K562 (cell line): ENCODE data around the gene SERPINE3. TPM values are rescaled to one million over a fixed set of nuclear protein-coding genes. Genes with fewer than 3 reads are reported as not detected.

Experiments used
- ATAC-seq: fragments of 200-7000 bp; cut with Tn5 transposase; 3 replicates; pipeline ENCODE4 v1.9.1; 2020; ENCODE audit warnings: moderate library complexity
- BruUV-seq: library from RNA; stranded (reverse); fragments of 400-500 nt; replicated peaks from 2 replicates; lab custom pipeline; 2021; lab: Mats Ljungman, UMichigan
- CTCF ChIA-PET: fragments of 300-600 bp; formaldehyde crosslinking; extraction: SDS; loops from one replicate; lab custom pipeline; 2021; ENCODE audit warnings: low intra/inter-chr PET ratio; lab: Yijun Ruan, JAX
- POLR2A ChIA-PET: fragments of 300-600, 350-650 bp; sonication (Branson Sonifier 250); formaldehyde crosslinking; extraction: SDS; loops from one replicate; lab custom pipeline; 2021; ENCODE audit warnings: antibody characterized with exemption, inconsistent platforms; lab: Yijun Ruan, JAX
- DNase-seq, 4 experiments: peaks; one replicate each; pipeline versions ENCODE4 v3.0.0 to v3.0.0-alpha.2; 2011 to 2018; ENCODE audit warnings: low spot score in 3 of 4, mixed read lengths in 3 of 4; ENCODE audit errors: extremely low read depth in 1 of 4
- FAIRE-seq: peaks from 2 replicates; lab custom pipeline; 2011; peaks lifted over from hg19 to GRCh38; lab: Jason Lieb, UNC
- H2AFZ ChIP-seq: 2 replicates; pipeline ENCODE4 v1.6.0; 2011; ENCODE audit warnings: low read depth, low read length, control low read depth, inconsistent platforms
- H3K27ac ChIP-seq: fragments of 200-600 bp; 3 replicates; pipeline ENCODE4 v1.8.0; 2011; ENCODE audit warnings: low read depth, mild to moderate bottlenecking, control low read depth, inconsistent platforms, low read length, moderate library complexity, mixed read lengths; ENCODE audit errors: extremely low read depth
- H3K27me3 ChIP-seq, 2 experiments: fragments of 300-600 bp in 1 of 2; 2 replicates in 1 of 2; 3 replicates in 1 of 2; pipeline versions ENCODE4 v1.6.0 to v1.8.0; 2011; ENCODE audit warnings: inconsistent platforms in 2 of 2, low read length in 2 of 2, mild to moderate bottlenecking in 1 of 2, mixed read lengths in 1 of 2, moderate library complexity in 1 of 2; ENCODE audit not compliant: control insufficient read depth in 2 of 2, insufficient read depth in 2 of 2
- H3K36me3 ChIP-seq: fragments of 300-600 bp; 3 replicates; pipeline ENCODE4 v1.8.0; 2011; ENCODE audit warnings: mild to moderate bottlenecking, low read length, inconsistent platforms; ENCODE audit not compliant: control insufficient read depth, insufficient read depth
- H3K4me1 ChIP-seq, 2 experiments: fragments of 200-600 bp in 1 of 2; replicated peaks in 1 of 2; 2 replicates in 1 of 2; 3 replicates in 1 of 2; pipeline versions ENCODE4 v1.5.1 to v1.8.0; 2011; ENCODE audit warnings: inconsistent platforms in 2 of 2, low read length in 2 of 2, mild to moderate bottlenecking in 1 of 2, mixed read lengths in 1 of 2, moderate library complexity in 1 of 2; ENCODE audit not compliant: control insufficient read depth in 2 of 2, insufficient read depth in 2 of 2
- H3K4me2 ChIP-seq: 2 replicates; pipeline ENCODE4 v1.6.1; 2011; ENCODE audit warnings: low read length, control low read depth, inconsistent platforms, mixed read lengths; ENCODE audit not compliant: insufficient read depth
- H3K4me3 ChIP-seq: fragments of 200-600 bp; sonication (generic), shearing (Covaris generic); 2 replicates; pipeline ENCODE4 v1.5.1; 2016; ENCODE audit warnings: control low read depth, inconsistent platforms
- H3K79me2 ChIP-seq: fragments of 200-600 bp; 3 replicates; pipeline ENCODE4 v1.8.0; 2011; ENCODE audit warnings: low read length, inconsistent platforms; ENCODE audit not compliant: control insufficient read depth, insufficient read depth
- H3K9ac ChIP-seq, 2 experiments: 2 replicates each; pipeline versions ENCODE4 v1.6.0 to v1.6.1; 2011; ENCODE audit warnings: low read depth in 2 of 2, low read length in 2 of 2, control low read depth in 1 of 2, inconsistent platforms in 1 of 2, mild to moderate bottlenecking in 1 of 2, mixed read lengths in 1 of 2; ENCODE audit not compliant: insufficient read depth in 1 of 2
- H3K9me1 ChIP-seq: one replicate; pipeline ENCODE4 v1.6.0; 2011; ENCODE audit warnings: inconsistent platforms, mild to moderate bottlenecking, low read length, moderate library complexity; ENCODE audit not compliant: control insufficient read depth, insufficient read depth
- H3K9me3 ChIP-seq: replicated peaks from 2 replicates; pipeline ENCODE4 v1.5.1; 2011; ENCODE audit warnings: low read depth, low read length, inconsistent platforms; ENCODE audit not compliant: control insufficient read depth, insufficient read depth
- H4K20me1 ChIP-seq: replicated peaks from 2 replicates; pipeline ENCODE4 v1.6.1; 2011; ENCODE audit warnings: low read length, inconsistent platforms, mixed read lengths; ENCODE audit not compliant: control insufficient read depth, insufficient read depth
- ADNP ChIP-seq: fragments of 200-800 bp; sonication (Bioruptor generic); IDR thresholded peaks from 2 replicates; pipeline ENCODE4 v1.6.1; 2016; ENCODE audit warnings: missing genetic modification characterization, missing compliant biosample characterization
- CEBPB ChIP-seq: fragments of 450-650 bp; IDR thresholded peaks from 2 replicates; pipeline ENCODE4 v1.6.1; 2016; ENCODE audit warnings: missing genetic modification characterization, missing compliant biosample characterization
- E2F5 ChIP-seq: sonication (generic); formaldehyde crosslinking; IDR thresholded peaks from 2 replicates; pipeline ENCODE4 v1.8.0; 2022; ENCODE audit warnings: mild to moderate bottlenecking, missing genetic modification reagents
- ETV1 ChIP-seq: fragments of 450-650 bp; conservative IDR thresholded peaks from 2 replicates; pipeline ENCODE4 v1.6.1; 2016; ENCODE audit warnings: missing genetic modification characterization, control low read depth, low read depth, missing compliant biosample characterization
- HDAC2 ChIP-seq: fragments of 450-650 bp; IDR thresholded peaks from 2 replicates; pipeline ENCODE4 v1.6.1; 2016; ENCODE audit warnings: mild to moderate bottlenecking
- MTA1 ChIP-seq: fragments of 450-650 bp; IDR thresholded peaks from 2 replicates; pipeline ENCODE4 v1.6.1; 2017; ENCODE audit warnings: borderline replicate concordance
- NUFIP1 ChIP-seq: fragments of 450-650 bp; IDR thresholded peaks from 2 replicates; pipeline ENCODE4 v1.6.1; 2018; ENCODE audit not compliant: partially characterized antibody
- OTX1 ChIP-seq: fragments of 450-650 bp; formaldehyde crosslinking; IDR thresholded peaks from 2 replicates; pipeline ENCODE4 v1.4.0; 2022; ENCODE audit warnings: mild to moderate bottlenecking
- YBX1 ChIP-seq: fragments of 450-650 bp; IDR thresholded peaks from 2 replicates; pipeline ENCODE4 v1.7.1; 2016; ENCODE audit warnings: mild to moderate bottlenecking
- ZBTB33 ChIP-seq: sonication (generic); formaldehyde crosslinking; IDR thresholded peaks from 2 replicates; pipeline ENCODE4 v1.8.1; 2023; ENCODE audit warnings: mild to moderate bottlenecking, missing genetic modification reagents
- ZFP1 ChIP-seq: fragments of 450-650 bp; formaldehyde crosslinking; IDR thresholded peaks from 2 replicates; pipeline ENCODE4 v1.4.0; 2020; ENCODE audit warnings: mild to moderate bottlenecking, mixed read lengths
- ZKSCAN8 ChIP-seq: fragments of 200-800 bp; sonication (Bioruptor generic); IDR thresholded peaks from 2 replicates; pipeline ENCODE4 v1.6.1; 2016; ENCODE audit warnings: missing genetic modification characterization, missing compliant biosample characterization
- ZNF316 ChIP-seq: fragments of 450-650 bp; IDR thresholded peaks from 2 replicates; pipeline ENCODE4 v1.6.1; 2016
- WGBS: fragments of 100-300 bp; shearing (Covaris generic); methylation state at CpG from one replicate; pipeline ENCODE4 v1.1.6; 2016; ENCODE audit warnings: low coverage, mixed read lengths; ENCODE audit not compliant: insufficient coverage; ENCODE audit errors: missing lambda C conversion rate; 5-methylcytosine and 5-hydroxymethylcytosine counted together
- in situ Hi-C: fragments of 300-500 bp; cut with MboI; formaldehyde crosslinking; loops from 4 replicates; pipeline ENCODE4 v1.15.0; 2018; ENCODE audit warnings: inconsistent platforms, mixed read lengths
- intact Hi-C: fragments of 100-400 bp; cut with micrococcal nuclease; formaldehyde crosslinking; loops from 2 replicates; pipeline ENCODE4 v1.14.2; 2022
- polyA plus RNA-seq, 8 experiments: library from polyadenylated mRNA; depleted of rRNA in 4 of 8; stranded (reverse) in 5 of 8; unstranded in 3 of 8; fragments of >200 nt; fragmentation: Nextera tagmentation in 2 of 8; fragmentation: Illumina TruSeq in 1 of 8; extraction: Ambion mirVana in 2 of 8; extraction: Trizol in 1 of 8; gene quantifications; 2 replicates each; pipeline versions ENCODE4 v1.2.1 to v1.2.3, GENCODE V29; 2011 to 2014; ENCODE audit warnings: inconsistent platforms in 1 of 8, missing spikeins in 1 of 8
- total RNA-seq, 7 experiments: library from RNA; depleted of rRNA in 6 of 7; stranded (reverse); fragments of >200 nt in 6 of 7; fragmentation: Illumina TruSeq in 2 of 7; extraction: Trizol in 2 of 7; gene quantifications; 2 replicates each; pipeline versions ENCODE4 v1.2.1 to v1.2.3, GENCODE V29; 2011 to 2021; ENCODE audit warnings: low replicate concordance in 1 of 7

SERPINE3 gene
- total and polyA plus RNA-seq, 9 of the 15 experiments (the other 6 are each of a cell fraction or from before 2014, with no cell fraction given) = not detected

GRCh38 chr13:51336746-51337145 is 2.7 kb upstream of the SERPINE3 start:
- no peak overlapping the region for H3K4me2 ChIP-seq
- no peak overlapping the region for H3K4me3 ChIP-seq
- H3K9me1 ChIP-seq = no peaks in the 10 kb centered on the region
- H3K9ac ChIP-seq = no peak overlapping the region
- ATAC-seq = no peak
- H3K36me3 ChIP-seq = no peaks in the 10 kb centered on the region
- no peak for FAIRE-seq
- 2% methylated on average over 5 of the region's 5 CpGs for WGBS
- no peaks in the 10 kb centered on the region; the same call in 1 of the 2 replicates for H4K20me1 ChIP-seq
- TF ChIP-seq ZBTB33 (CRISPR knock-in tag) (no peak), ETV1 (tag) (no peak), OTX1 (no peak), ZNF316 (no peak), YBX1 (no peak), CEBPB (tag) (no peak), NUFIP1 (no peak), ADNP (tag) (no peak), E2F5 (no peak), HDAC2 (no peak), MTA1 (no peak), ZFP1 (CRISPR knock-in tag) (no peak), ZKSCAN8 (CRISPR knock-in tag) (no peak)
- no peaks in the 10 kb centered on the region for H3K9me3 ChIP-seq
- peaks cover 5 to 40% of the 10 kb centered on the region in 2 experiments; a peak in 4 of 5 replicates for H3K27me3 ChIP-seq
- intact Hi-C loops = no loop called here
- no TSS peak for BruUV-seq
- H2AFZ ChIP-seq = no peak overlapping the region
- H3K27ac ChIP-seq = no peak overlapping the region
- in situ Hi-C loops = no loop called here
- ChIA-PET POLR2A (interaction anchor here (0.7 kb wide), 1 partner anchor 465 kb away, joined by 3 read pairs; no protein-coding TSS in a partner anchor), CTCF (no interaction called here)
- H3K79me2 ChIP-seq = no peaks in the 10 kb centered on the region
- H3K4me1 ChIP-seq = no peaks in the 10 kb centered on the region
- DNase-seq = no peak
